ENCODE data around the gene SH3RF3.

DNA sequence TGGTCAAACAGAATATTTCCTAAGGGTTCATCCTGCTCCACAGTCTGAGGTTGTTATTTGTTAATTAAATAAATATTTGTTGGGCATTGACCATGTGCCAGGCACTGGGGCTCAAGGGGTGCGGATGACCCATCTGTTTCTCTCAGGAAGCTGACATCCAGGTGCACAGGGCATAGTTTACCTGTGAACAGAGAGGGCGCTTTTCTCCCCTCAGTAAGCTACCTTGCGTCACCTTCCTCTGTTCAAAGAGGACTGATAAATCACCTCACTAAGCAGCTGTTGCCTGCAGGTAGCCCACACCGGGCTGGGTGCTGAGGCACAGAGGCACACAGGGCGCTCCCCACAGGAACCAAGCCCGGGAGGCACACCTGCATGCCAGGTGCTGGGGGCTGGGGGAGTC, 41.6 kb downstream of the SH3RF3 start:
- TF ChIP-seq, protein P1, sequence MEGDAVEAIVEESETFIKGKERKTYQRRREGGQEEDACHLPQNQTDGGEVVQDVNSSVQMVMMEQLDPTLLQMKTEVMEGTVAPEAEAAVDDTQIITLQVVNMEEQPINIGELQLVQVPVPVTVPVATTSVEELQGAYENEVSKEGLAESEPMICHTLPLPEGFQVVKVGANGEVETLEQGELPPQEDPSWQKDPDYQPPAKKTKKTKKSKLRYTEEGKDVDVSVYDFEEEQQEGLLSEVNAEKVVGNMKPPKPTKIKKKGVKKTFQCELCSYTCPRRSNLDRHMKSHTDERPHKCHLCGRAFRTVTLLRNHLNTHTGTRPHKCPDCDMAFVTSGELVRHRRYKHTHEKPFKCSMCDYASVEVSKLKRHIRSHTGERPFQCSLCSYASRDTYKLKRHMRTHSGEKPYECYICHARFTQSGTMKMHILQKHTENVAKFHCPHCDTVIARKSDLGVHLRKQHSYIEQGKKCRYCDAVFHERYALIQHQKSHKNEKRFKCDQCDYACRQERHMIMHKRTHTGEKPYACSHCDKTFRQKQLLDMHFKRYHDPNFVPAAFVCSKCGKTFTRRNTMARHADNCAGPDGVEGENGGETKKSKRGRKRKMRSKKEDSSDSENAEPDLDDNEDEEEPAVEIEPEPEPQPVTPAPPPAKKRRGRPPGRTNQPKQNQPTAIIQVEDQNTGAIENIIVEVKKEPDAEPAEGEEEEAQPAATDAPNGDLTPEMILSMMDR (IDR thresholded peaks at IDR 0.05): no peak
- no peak for TF ChIP-seq POLR2A (IDR thresholded peaks at IDR 0.05)
